ENCODE measurements around the gene SLC24A5. TPM values are rescaled to one million over a fixed set of nuclear protein-coding genes. Genes with fewer than 3 reads are reported as not detected.

Gene SLC24A5
- total and polyA plus RNA-seq, 10 of the 15 experiments (the other 5 are each of a cell fraction or from before 2014, with no cell fraction given) = not detected

- no peaks in the 10 kb centered on the region for H4K20me1 ChIP-seq (ENCODE audit: control insufficient read depth, insufficient read depth)
- no peaks in the 10 kb centered on the region for H3K36me3 ChIP-seq (ENCODE audit: control insufficient read depth in 2 of 2, insufficient read depth in 2 of 2, low read length in 1 of 2)
- no peak overlapping the region for H3K27ac ChIP-seq (ENCODE audit: control insufficient read depth, insufficient read depth)
- POLR2A ChIA-PET = no interaction called here
- peak; percentile 22 to 68; a peak in 2 of 4 replicates for TF ChIP-seq BHLHE40 (IDR thresholded peaks at IDR 0.05; ENCODE audit: borderline replicate concordance in 1 of 2, low read depth in 2 of 2, low read length in 1 of 2)
- TF ChIP-seq RUNX3 (IDR thresholded peaks at IDR 0.05; ENCODE audit: low read length) = no peak
- DNase-seq (ENCODE audit: low read depth, low spot score) (no peak), FAIRE-seq (no peak), ATAC-seq (peak; percentile 55)
- no peak overlapping the region for H3K9ac ChIP-seq (ENCODE audit: control insufficient read depth, insufficient read depth, low read length)
- H3K79me2 ChIP-seq (ENCODE audit: control insufficient read depth, insufficient read depth, low read length) = no peaks in the 10 kb centered on the region
- intact Hi-C loops (cut with micrococcal nuclease; ENCODE audit: unreplicated experiment) (loop anchor here (5.0 to 10.0 kb wide), 3 partner anchors 102 to 895 kb away; no protein-coding TSS in a partner anchor), in situ Hi-C loops (cut with MboI) (loop anchor here (10.0 kb wide), 1 partner anchor 895 kb away; no protein-coding TSS in a partner anchor)
- H3K4me3 ChIP-seq = no peak overlapping the region
- no peaks in the 10 kb centered on the region for H3K27me3 ChIP-seq (replicated peaks in 1 of 2; ENCODE audit: control insufficient read depth in 2 of 2, insufficient read depth in 2 of 2, low read length in 1 of 2)
- no TSS peak for BruUV-seq (replicated peaks)
- no peaks in the 10 kb centered on the region for H3K4me1 ChIP-seq (ENCODE audit: control insufficient read depth, insufficient read depth, low read length)
- no peak overlapping the region for H2AFZ ChIP-seq (ENCODE audit: control insufficient read depth, low read depth, low read length)
- RAD21 ChIA-PET (ENCODE audit: unreplicated experiment) = no interaction called here
- CTCF ChIA-PET = no interaction called here
- SMC1A ChIA-PET (ENCODE audit: uncharacterized antibody, unreplicated experiment) = interaction anchor here (0.6 kb wide), 1 partner anchor 15 kb away, joined by 3 read pairs; no protein-coding TSS in a partner anchor
- H3K9me3 ChIP-seq (replicated peaks; ENCODE audit: control insufficient read depth, insufficient read depth, low read length) = no peaks in the 10 kb centered on the region
- WGBS (ENCODE audit: insufficient coverage, insufficient replicate concordance, low lambda C conversion rate, missing lambda C conversion rate) = 14% methylated on average over 6 of the region's 6 CpGs
- H3K4me2 ChIP-seq (ENCODE audit: control insufficient read depth, insufficient read depth) = no peak overlapping the region
Observed at GRCh38 chr15:48089702-48090101, 31.1 kb upstream of the SLC24A5 start.

- CTCF ChIA-PET = no interaction called here
- H3K27me3 ChIP-seq (replicated peaks in 1 of 2; ENCODE audit: control insufficient read depth in 2 of 2, insufficient read depth in 2 of 2, low read length in 1 of 2) = no peaks in the 10 kb centered on the region
- H3K36me3 ChIP-seq (ENCODE audit: control insufficient read depth in 2 of 2, insufficient read depth in 2 of 2, low read length in 1 of 2) = no peaks in the 10 kb centered on the region
- no TSS peak for BruUV-seq (replicated peaks)
- H3K79me2 ChIP-seq (ENCODE audit: control insufficient read depth, insufficient read depth, low read length) = no peaks in the 10 kb centered on the region
- H3K9ac ChIP-seq (ENCODE audit: control insufficient read depth, insufficient read depth, low read length) = no peak overlapping the region
- 3% methylated on average over 2 of the region's 2 CpGs for WGBS (ENCODE audit: insufficient coverage, insufficient replicate concordance, low lambda C conversion rate, missing lambda C conversion rate)
- no peak for FAIRE-seq
- no peaks in the 10 kb centered on the region for H4K20me1 ChIP-seq (ENCODE audit: control insufficient read depth, insufficient read depth)
- H3K4me2 ChIP-seq (ENCODE audit: control insufficient read depth, insufficient read depth) = no peak overlapping the region
- no peak for TF ChIP-seq PML (IDR thresholded peaks at IDR 0.05; ENCODE audit: low read length)
- no peak for TF ChIP-seq E2F8 (IDR thresholded peaks at IDR 0.05; ENCODE audit: low read depth, partially characterized antibody)
- no peak for TF ChIP-seq ZZZ3 (IDR thresholded peaks at IDR 0.05; ENCODE audit: control insufficient read depth, insufficient read length, low read depth)
- no peak for TF ChIP-seq SIX5 (IDR thresholded peaks at IDR 0.05; ENCODE audit: low read depth, low read length, severe bottlenecking)
- no peak for TF ChIP-seq SRF (IDR thresholded peaks at IDR 0.05; ENCODE audit: low read depth in 2 of 2, low read length in 2 of 2)
- TF ChIP-seq IKZF2 (IDR thresholded peaks at IDR 0.05) = no peak
- no peak for TF ChIP-seq YY1 (IDR thresholded peaks at IDR 0.05; ENCODE audit: low read depth, low read length)
- ATAC-seq = no peak
- POLR2A ChIA-PET = no interaction called here
- no peak for DNase-seq (ENCODE audit: low read depth, low spot score)
- no peaks in the 10 kb centered on the region for H3K9me3 ChIP-seq (replicated peaks; ENCODE audit: control insufficient read depth, insufficient read depth, low read length)
- intact Hi-C loops (cut with micrococcal nuclease; ENCODE audit: unreplicated experiment) (no loop called here), in situ Hi-C loops (cut with MboI) (no loop called here)
- H3K4me1 ChIP-seq (ENCODE audit: control insufficient read depth, insufficient read depth, low read length) = no peaks in the 10 kb centered on the region
- no peak overlapping the region for H3K27ac ChIP-seq (ENCODE audit: control insufficient read depth, insufficient read depth)
- RAD21 ChIA-PET (ENCODE audit: unreplicated experiment) = no interaction called here
- SMC1A ChIA-PET (ENCODE audit: uncharacterized antibody, unreplicated experiment) = no interaction called here
- H2AFZ ChIP-seq (ENCODE audit: control insufficient read depth, low read depth, low read length) = no peak overlapping the region
- H3K4me3 ChIP-seq = no peak overlapping the region
Observed at GRCh38 chr15:48090115-48090514, 30.7 kb upstream of the SLC24A5 start.

Measured in GM12878 (cell line).